PFSK-1 (cell line): ENCODE data around the gene NAP1L1.

Source experiments
- FOXP2 ChIP-seq: optimal IDR thresholded peaks from 2 replicates; pipeline ENCODE3; 2011; ENCODE audit warnings: borderline replicate concordance, control low read depth, inconsistent platforms; ENCODE audit not compliant: insufficient read depth; ENCODE audit errors: extremely low read length, extremely low read depth
- POLR2AphosphoS5 ChIP-seq: IDR thresholded peaks from 2 replicates; pipeline ENCODE4 v1.6.1; 2012; ENCODE audit warnings: low read depth, mild to moderate bottlenecking, control low read depth, low read length, moderate library complexity
- REST ChIP-seq, 2 experiments: IDR thresholded peaks; 2 replicates each; pipeline versions ENCODE4 v1.6.1 to v1.8.0; 2011 to 2012; ENCODE audit warnings: low read depth in 2 of 2, low read length in 2 of 2, control low read depth in 1 of 2, inconsistent platforms in 1 of 2, mild to moderate bottlenecking in 1 of 2, moderate library complexity in 1 of 2; ENCODE audit not compliant: insufficient read depth in 1 of 2
- SIN3A ChIP-seq: IDR thresholded peaks from 2 replicates; pipeline ENCODE4 v1.6.1; 2012; ENCODE audit warnings: mild to moderate bottlenecking, low read length, moderate library complexity, borderline replicate concordance; ENCODE audit not compliant: insufficient read depth
- TAF1 ChIP-seq: IDR thresholded peaks from 2 replicates; pipeline ENCODE4 v1.6.1; 2012; ENCODE audit warnings: low read length, control low read depth, borderline replicate concordance; ENCODE audit not compliant: insufficient read depth

The NAP1L1 gene

DNA sequence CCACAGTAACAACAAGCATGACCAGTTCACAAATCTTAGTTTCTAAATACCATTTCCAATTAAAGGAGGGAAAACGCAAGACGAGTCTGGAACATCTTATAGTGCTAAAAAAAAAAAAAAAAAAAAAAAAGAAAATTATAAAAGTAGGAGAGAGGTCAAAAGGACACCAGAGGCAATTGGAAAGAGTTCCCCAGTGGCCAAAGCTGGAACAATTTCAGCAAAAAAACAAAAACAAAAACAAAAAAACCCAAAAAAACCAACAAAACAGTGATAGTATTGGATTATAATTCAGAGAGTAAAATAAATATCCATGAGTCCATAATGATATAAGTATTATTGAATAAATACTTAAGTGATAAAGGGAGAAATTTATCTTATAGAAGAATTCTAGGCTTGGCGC lies 10.3 kb upstream of the NAP1L1 start:
- TF ChIP-seq FOXP2 = no peak
- no peak for TF ChIP-seq TAF1
- no peak for TF ChIP-seq SIN3A
- TF ChIP-seq POLR2AphosphoS5 = no peak
- no peak for TF ChIP-seq REST (IDR thresholded peaks at IDR 0.05; ENCODE audit: insufficient read depth in 1 of 2, low read depth in 2 of 2, low read length in 2 of 2)

DNA sequence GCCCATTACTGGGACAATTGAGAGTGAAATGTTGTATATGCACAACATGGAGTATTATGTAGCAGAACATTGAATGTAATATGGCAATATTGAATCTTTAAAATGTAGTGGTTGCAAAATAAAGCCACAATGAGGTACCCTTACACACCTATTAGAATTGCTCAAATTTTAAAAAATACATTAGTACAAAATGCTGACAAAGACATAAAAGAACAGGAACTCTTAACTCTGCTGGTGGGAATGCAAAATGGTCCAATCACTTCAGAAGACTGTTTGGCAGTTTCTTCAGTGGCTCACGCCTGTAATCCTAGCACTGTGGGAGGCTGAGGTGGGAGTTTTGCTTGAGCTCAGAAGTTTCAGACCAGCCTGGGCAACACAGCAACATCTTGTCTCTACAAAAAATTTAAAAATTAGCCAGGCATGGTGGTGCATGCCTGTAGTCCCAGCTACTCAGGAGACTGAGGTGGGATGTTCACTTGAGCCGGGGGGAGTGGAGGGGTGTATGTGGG lies 6.8 kb upstream of the NAP1L1 start:
- TF ChIP-seq POLR2AphosphoS5 = no peak
- TF ChIP-seq SIN3A = no peak
- no peak for TF ChIP-seq TAF1
- no peak for TF ChIP-seq FOXP2
- TF ChIP-seq REST (IDR thresholded peaks at IDR 0.05; ENCODE audit: insufficient read depth in 1 of 2, low read depth in 2 of 2, low read length in 2 of 2) = no peak

GRCh38 chr12:76085520-76085868 lies 1.0 kb upstream of the NAP1L1 start:
- TF ChIP-seq SIN3A (no peak), FOXP2 (no peak)

DNA sequence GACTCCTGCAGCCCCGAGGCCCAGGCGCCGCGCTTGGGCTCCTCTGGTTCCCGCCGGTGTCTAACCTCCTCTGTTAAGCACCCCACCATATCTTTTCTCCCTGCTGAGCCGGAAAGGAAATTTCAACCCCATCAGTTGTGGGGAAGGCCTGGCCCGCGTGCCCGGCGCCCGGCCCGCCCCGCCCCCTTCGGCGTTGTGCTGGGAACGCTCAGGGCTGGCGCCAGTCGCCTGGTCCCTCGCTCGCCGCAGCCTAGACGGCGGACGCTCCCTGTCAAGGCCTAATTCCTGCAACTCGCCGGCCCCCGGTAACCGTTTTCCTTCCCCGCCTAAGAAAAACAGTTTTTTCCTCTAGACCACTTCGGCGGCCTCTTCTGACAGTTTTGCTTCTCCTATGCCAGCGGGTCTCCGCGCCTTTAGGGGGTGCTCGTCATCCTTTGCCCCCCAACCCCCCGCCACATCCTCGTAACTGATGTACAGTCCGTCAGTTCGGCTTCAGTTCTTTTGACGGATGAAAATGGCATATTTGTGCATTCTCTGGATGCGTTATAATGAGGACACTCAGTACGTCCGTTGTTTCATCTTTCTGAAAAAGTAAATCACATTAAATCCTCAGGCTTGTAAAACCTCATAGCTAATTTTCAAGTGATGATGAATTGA lies 506 bp upstream of the NAP1L1 start:
- TF ChIP-seq SIN3A (0 out of 2 replicates have a peak, but pooled peaks have one; percentile 70), POLR2AphosphoS5 (no peak), TAF1 (no peak), REST (IDR thresholded peaks at IDR 0.05; ENCODE audit: insufficient read depth in 1 of 2, low read depth in 2 of 2, low read length in 2 of 2) (0 out of 4 replicates have a peak, but pooled peaks of 1 of the 2 experiments have one; percentile 14), FOXP2 (peak; percentile 17)

DNA sequence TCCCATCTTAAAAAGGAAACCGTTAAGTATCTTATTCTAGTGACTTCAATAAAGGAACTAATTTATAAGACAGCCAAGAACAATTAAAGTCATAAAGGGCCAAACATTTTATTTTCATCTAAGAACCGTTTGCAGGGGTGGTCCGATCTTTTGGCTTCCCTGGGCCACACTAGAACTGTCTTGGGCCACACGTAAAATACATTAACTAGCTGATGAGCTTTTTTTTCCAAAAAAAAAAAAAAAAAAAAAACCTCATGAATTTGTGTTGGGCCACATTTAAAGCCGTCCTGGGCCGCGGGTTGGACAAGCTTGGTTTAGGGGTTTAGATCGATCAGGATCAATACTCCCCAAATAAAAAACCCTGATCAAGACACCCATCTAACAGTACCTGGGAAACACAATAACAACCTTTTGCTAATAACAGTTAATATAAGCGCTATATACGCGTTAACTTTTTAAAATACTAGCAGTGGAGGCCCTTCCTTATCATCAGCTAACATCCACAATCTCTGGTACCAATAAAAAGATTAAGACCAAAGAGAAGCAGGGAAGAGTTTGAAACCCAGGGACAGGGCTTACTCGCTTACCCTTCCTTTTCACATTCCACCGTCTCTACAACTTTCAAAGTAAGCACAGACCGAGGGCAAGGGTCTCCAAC lies 1.1 kb downstream of the NAP1L1 start:
- TF ChIP-seq REST (IDR thresholded peaks at IDR 0.05; ENCODE audit: insufficient read depth in 1 of 2, low read depth in 2 of 2, low read length in 2 of 2) (no peak), POLR2AphosphoS5 (no peak), TAF1 (no peak), SIN3A (no peak), FOXP2 (no peak)
